ENCODE results near the gene ANKRD49. TPM values are rescaled to one million over a fixed set of nuclear protein-coding genes. Genes with fewer than 3 reads are reported as not detected.

The ANKRD49 gene
- total and polyA plus RNA-seq, 2 of the 8 experiments (the other 6 are each of a cell fraction or from before 2014, with no cell fraction given) = 7.4 to 12.2 TPM

- TF ChIP-seq POU5F1 (IDR thresholded peaks at IDR 0.05; ENCODE audit: low read depth, low read length) = no peak
- TF ChIP-seq RFX5 (IDR thresholded peaks at IDR 0.05; ENCODE audit: borderline replicate concordance, low read depth, low read length) = no peak
Observed at GRCh38 chr11:94549146-94549545, 55.4 kb downstream of the ANKRD49 start (continued).

MicroRNAs encoded within 50 kb of the gene (microRNA counts, 767-probe panel; counts per million panel counts)
- microRNA hsa-miR-548l = 879 counts per million, percentile 95 among the panel's probes with 10 or more counts

Small RNA genes within 50 kb of the gene (microRNA-seq; reads per million reads assigned to microRNA genes)
- gene MIR548L (ENCODE audit: borderline microRNAs expressed in 2 of 2, borderline number of aligned reads in 2 of 2, borderline replicate concordance in 1 of 2) = 2.8 to 5.1 reads per million in 2 experiments

Small RNA genes within 50 kb of the gene (small RNA-seq; reads per million reads assigned to genes)
- 9.3 reads per million, percentile 80 among the genes with 10 or more reads in this experiment for gene MIR548L (ENCODE audit: insufficient read depth)

Other genes with a start within 250 kb of the ANKRD49 start
- not detected in 2 replicates for gene IZUMO1R, start 189.4 kb upstream of the ANKRD49 start, total RNA-seq (2021; fragmentation: NEBNext Ultra II Directional; extraction: Animal tissue kit (Norgen Biotek cat#: 25700))
- not detected in 2 replicates for gene IZUMO1R, start 189.4 kb upstream of the ANKRD49 start, polyA plus RNA-seq (2011; rRNA removed)
- 1.3 and 1.5 TPM in 2 replicates for gene GPR83, start 92.6 kb upstream of the ANKRD49 start, total RNA-seq (2021; fragmentation: NEBNext Ultra II Directional; extraction: Animal tissue kit (Norgen Biotek cat#: 25700))
- 0.30 and 0.49 TPM in 2 replicates for gene GPR83, start 92.6 kb upstream of the ANKRD49 start, polyA plus RNA-seq (2011; rRNA removed)
- 40.1 and 43.4 TPM in 2 replicates for gene MRE11, start 140 bp upstream of the ANKRD49 start, total RNA-seq (2021; fragmentation: NEBNext Ultra II Directional; extraction: Animal tissue kit (Norgen Biotek cat#: 25700))
- gene MRE11, start 140 bp upstream of the ANKRD49 start, polyA plus RNA-seq (2011; rRNA removed) = 5.2 and 7.2 TPM in 2 replicates
- gene C11orf97, start 18.5 kb downstream of the ANKRD49 start, total RNA-seq (2021; fragmentation: NEBNext Ultra II Directional; extraction: Animal tissue kit (Norgen Biotek cat#: 25700)) = not detected in 2 replicates
- not detected in 2 replicates for gene C11orf97, start 18.5 kb downstream of the ANKRD49 start, polyA plus RNA-seq (2011; rRNA removed)
- gene FUT4, start 49.9 kb downstream of the ANKRD49 start, total RNA-seq (2021; fragmentation: NEBNext Ultra II Directional; extraction: Animal tissue kit (Norgen Biotek cat#: 25700)) = 7.0 and 8.0 TPM in 2 replicates
- 2.6 and 3.2 TPM in 2 replicates for gene FUT4, start 49.9 kb downstream of the ANKRD49 start, polyA plus RNA-seq (2011; rRNA removed)
- 0.52 and 0.80 TPM in 2 replicates for gene PIWIL4, start 73.4 kb downstream of the ANKRD49 start, total RNA-seq (2021; fragmentation: NEBNext Ultra II Directional; extraction: Animal tissue kit (Norgen Biotek cat#: 25700))
- 0.51 and 0.57 TPM in 2 replicates for gene PIWIL4, start 73.4 kb downstream of the ANKRD49 start, polyA plus RNA-seq (2011; rRNA removed)

All from H1 (cell line).